ENCODE results near the gene TMEM165.
A peak's percentile ranks its signal among the peaks of the same experiment; 100 is the strongest.

TMEM165 gene

GRCh38 chr4:55367084-55367722 is 28.6 kb upstream of the TMEM165 start:
- DNase-seq (ENCODE audit: low read depth in 1 of 2, low spot score in 1 of 2): no peak

DNA sequence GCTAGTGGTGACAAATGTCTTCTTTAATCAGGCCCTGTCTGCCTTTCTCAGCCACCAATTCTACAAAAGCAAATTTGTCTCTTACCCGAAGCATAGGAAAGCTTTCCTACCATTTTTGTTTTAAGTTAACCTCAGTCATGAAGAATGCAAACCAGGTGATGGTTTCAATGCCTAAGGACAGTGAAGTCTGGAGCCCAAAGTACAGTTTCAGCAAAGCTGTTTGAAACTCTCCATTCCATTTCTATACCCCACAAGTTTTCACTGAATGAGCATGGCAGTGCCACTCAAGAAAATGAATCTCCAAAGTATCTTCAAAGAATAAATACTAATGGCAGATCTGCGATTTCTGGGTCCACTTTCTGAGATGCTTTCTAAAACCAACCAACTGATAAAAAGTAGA is 25.8 kb upstream of the TMEM165 start:
- no peak for DNase-seq (ENCODE audit: low read depth in 1 of 2, low spot score in 1 of 2)

- DNase-seq (ENCODE audit: low read depth in 1 of 2, low spot score in 1 of 2): no peak
Measured at GRCh38 chr4:55372259-55372658, 23.5 kb upstream of the TMEM165 start.

- no peak for DNase-seq (ENCODE audit: low read depth in 1 of 2, low spot score in 1 of 2)
Measured at GRCh38 chr4:55373461-55373860, 22.3 kb upstream of the TMEM165 start.

- DNase-seq (ENCODE audit: low read depth in 1 of 2, low spot score in 1 of 2): no peak
Measured at GRCh38 chr4:55376698-55377097, 19.1 kb upstream of the TMEM165 start.

DNA sequence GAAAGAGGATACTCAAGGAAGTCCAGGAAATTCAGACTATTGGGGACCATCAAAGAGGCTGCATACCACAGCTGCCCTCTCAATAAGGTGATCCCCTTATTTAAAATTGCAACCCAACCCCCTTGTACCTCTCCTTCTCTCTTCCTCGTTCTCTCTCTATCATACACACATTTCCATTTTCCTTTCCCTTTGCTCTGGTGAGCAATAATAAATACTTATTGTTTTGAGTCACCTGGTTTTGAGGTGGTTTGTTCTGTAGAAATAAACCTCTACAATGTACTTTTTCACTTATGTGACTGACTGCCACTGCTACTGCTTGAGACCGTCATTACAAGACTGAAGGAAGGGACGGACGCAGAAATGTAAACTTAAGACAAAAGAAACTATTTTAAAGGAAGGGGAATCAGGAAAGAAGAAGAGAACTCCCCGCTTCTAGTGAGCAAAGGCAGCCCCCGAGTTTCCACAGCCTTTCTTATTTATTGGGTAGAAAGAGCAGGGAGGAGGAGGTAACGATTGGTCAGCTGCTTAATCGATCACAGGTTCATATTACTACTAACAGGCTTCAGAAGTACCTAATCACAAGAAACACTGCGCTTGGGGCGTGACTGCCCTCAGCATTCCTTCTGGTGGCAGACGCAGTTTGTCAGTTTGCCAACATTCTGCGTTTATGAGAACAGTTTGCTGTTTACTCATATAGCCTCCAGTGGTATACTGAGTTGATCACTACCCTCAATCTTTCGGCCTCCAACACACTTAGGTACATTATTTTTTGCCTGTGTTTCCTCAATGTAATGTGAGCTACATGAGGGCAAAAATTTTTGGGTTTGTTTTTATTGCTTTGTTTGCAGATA is 16.9 kb upstream of the TMEM165 start:
- no peak for DNase-seq (ENCODE audit: low read depth in 1 of 2, low spot score in 1 of 2)

- no peak for DNase-seq (ENCODE audit: low read depth in 1 of 2, low spot score in 1 of 2)
Measured at GRCh38 chr4:55380576-55380975, 15.2 kb upstream of the TMEM165 start.

GRCh38 chr4:55381502-55381901 is 14.3 kb upstream of the TMEM165 start:
- DNase-seq (ENCODE audit: low read depth in 1 of 2, low spot score in 1 of 2): no peak

DNA sequence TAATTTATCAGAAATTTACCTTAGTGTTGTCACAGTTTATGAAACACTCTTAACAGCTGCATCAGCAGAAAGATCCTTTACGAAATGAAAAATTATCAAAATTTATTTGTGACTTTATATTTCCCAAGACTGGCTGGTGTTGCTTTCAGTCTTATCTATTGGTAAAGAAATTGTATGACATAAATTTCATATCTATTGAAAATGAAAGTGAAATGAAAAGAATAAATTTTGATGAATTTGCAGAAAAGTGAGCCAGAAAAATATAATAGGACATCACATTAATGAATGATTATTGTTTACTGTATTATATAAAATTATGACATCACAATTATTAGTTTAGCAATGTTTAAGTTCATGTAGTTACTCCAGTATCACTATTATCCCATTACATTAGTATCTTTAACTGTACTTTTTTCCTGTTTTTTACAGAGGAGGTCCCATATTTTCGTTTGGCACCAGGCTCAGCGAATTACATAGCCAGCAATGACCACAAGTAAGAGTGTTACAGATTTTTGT is 13.2 kb upstream of the TMEM165 start:
- DNase-seq (ENCODE audit: low read depth in 1 of 2, low spot score in 1 of 2): no peak

DNA sequence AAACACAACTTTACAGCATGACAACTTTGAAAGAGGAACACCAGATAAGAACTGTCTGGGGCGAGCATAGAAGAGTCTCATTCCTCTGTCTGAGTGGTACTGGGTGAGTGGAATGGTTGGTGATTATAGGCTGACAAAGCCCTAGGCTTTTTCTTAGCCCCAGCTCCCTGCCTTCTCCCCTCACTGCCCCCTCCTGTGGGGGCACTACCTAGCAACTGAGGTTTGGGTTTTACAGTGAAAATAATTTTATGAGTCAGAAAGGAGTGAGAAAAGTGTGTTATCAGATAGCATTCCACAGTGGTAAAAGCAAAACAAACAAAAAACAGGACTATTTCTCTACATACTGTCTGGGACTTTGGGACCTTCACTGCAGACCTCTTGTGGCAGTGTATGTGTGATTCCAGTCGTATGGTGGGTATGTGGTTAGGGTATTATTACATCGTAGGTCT is 10.5 kb upstream of the TMEM165 start:
- DNase-seq (ENCODE audit: low read depth in 1 of 2, low spot score in 1 of 2): no peak

DNA sequence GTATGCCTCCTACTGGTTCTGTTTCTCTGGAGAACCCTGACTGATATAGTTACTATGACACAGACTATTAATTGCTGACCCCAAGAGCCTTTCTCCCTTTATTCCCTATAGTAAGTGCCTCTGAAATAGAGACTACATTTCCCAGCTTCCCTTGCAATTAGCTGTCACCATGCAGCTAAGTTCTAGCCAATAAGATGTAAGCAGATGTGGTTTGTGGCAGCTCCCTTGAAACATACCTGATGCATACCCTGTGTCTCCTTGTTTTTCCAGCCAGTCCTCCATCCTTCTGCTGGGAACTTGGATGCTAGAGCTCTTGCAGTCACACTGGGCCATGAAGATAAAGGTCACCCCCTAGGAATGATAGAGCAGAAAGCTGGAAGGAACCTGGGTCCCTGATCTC is 9.7 kb upstream of the TMEM165 start:
- DNase-seq (ENCODE audit: low read depth in 1 of 2, low spot score in 1 of 2): no peak

DNA sequence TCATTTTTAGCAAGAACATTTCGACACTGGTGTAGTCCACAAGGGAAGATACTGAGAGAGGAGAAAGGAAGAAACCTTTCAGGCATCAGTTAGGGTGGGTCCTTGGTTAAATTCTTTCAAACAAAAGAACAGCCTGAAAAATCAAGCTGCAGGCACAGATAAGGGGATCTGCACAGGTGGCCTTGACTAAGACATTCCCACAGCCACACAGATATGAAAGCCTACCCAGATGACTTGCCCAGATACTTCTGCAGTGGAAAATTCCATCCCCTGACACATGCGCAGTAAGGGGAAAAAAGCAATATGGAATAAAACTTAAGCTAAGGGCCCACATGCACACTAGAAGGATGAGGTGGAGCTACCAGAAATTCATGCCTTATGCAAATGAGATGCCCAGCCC is 8.9 kb upstream of the TMEM165 start:
- DNase-seq (ENCODE audit: low read depth in 1 of 2, low spot score in 1 of 2): no peak

- DNase-seq (ENCODE audit: low read depth in 1 of 2, low spot score in 1 of 2): no peak
Measured at GRCh38 chr4:55393461-55394320, 2.1 kb upstream of the TMEM165 start.

- no peak for DNase-seq (ENCODE audit: low read depth in 1 of 2, low spot score in 1 of 2)
Measured at GRCh38 chr4:55395218-55395528, 584 bp upstream of the TMEM165 start.

DNA sequence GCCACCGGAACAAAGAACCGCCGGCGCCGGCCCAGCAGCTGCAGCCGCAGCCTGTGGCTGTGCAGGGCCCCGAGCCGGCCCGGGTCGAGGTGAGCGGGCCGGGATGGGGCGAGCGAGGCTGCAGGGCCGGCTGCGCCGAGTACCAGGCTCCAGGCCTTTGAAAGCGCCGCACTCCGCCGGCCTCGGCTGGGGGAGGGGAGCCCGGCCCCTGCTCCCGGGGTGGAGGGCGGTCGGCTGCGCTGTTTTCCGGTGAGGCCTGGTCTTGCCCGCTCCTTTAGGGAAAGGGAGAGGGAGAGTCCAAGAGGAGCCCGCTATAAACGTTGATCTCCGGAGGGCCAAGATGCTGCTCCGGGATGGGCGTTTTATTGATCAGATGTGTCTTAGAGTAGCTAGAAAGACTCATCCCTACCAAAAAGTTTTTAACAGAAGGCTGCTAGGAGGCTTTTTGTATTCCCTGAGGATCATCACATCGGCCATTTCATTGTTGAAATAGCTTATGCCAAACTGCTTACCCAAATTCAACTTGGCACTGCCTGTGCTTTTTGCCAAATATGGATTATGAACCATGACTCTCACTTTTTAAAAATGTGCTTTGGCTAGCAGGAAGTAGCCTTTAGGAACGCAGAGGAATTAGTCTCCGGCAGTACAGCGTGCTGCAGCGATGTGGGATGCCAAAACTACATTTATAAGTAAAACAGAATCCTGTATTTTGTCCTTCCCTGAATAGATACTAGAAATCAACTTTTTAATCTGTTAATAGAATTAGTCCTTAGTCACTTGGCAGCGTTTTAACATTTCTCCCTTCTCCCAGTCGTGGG is 760 bp downstream of the TMEM165 start:
- DNase-seq (ENCODE audit: low read depth in 1 of 2, low spot score in 1 of 2): peak in 1 of 2 donors; percentile 18

GRCh38 chr4:55397126-55397436 is 1.3 kb downstream of the TMEM165 start:
- no peak for DNase-seq (ENCODE audit: low read depth in 1 of 2, low spot score in 1 of 2)

DNA sequence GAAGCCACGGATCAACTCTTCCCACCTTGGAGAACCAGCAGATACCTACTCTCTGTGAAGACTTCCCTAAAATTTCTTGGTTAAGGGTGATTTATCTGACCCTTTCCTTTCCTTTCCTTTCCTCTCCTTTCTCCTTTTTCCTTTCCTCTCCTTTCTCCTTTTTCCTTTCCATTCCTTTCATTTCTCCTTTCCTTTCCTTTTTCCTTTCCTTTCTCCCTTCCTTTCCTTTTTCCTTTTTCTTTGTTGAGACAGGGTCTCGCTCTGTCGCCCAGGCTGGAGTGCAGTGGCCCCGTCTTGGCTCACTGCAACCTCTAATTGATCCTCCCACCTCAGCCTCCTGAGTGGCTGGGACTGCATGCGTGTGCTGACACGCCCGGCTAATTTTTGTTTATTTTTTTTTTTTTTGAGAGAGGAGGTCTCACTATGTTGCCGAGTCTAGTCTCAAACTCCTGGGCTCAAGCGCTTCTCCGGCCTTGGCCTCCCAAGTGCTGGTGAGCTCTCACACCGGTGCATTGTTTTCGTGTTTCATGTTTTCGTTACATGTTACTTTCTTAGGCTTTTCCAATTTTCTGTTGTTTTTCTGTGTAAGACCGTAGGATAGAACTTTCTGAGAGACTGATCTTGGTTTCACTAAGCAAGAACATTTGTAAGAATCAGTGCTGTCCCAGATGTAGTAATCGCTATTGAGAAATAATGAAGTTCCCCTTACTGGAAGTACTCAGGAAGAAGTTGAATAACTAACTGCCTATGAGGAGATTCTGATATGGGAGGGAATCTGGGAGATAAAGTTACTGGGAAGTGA is 2.0 kb downstream of the TMEM165 start:
- no peak for DNase-seq (ENCODE audit: low read depth in 1 of 2, low spot score in 1 of 2)

- DNase-seq (ENCODE audit: low read depth in 1 of 2, low spot score in 1 of 2): no peak
Measured at GRCh38 chr4:55398461-55398860, 2.7 kb downstream of the TMEM165 start.

DNA sequence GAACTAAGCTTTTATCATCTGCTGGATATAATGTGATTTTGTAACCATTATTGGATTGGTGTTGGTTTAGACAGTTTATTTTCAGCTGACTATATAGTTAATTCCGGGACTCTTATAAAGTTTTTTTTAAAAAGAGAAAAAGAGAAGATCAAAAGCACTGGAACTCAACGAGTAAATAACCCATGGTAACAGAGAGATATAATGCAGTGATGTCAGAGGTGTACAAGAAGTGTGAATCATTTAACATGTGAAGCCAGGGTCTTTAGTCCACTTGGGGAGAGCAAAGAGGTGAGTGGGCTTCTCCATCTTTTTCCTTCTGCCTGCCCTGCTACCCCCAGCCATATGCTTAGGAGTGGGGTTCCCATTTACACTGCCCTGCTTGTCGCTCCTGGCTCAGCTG is 3.2 kb downstream of the TMEM165 start:
- DNase-seq (ENCODE audit: low read depth in 1 of 2, low spot score in 1 of 2): no peak

DNA sequence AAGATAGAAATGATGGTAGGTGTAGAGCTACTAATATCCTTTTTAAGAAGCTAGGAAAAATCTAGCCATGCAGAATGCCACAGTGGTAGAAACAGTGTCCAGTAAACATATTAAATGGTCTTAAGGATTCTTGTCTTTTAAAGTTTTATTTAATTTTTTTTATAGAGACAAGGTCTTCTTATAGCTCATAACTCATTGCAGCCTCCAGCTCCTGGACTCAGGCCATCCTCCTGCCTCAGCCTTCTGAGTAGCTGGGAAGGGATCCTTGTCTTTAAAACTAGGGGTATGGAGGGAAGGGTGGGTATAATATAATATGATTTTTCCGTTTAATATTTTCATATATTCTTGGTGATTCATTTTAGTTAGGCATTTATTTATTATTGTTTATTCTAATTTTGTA is 3.8 kb downstream of the TMEM165 start:
- no peak for DNase-seq (ENCODE audit: low read depth in 1 of 2, low spot score in 1 of 2)
